Mononuclear cell (primary cell): ENCODE results near the gene NRIP3. TPM values are rescaled to one million over a fixed set of nuclear protein-coding genes. Genes with fewer than 3 reads are reported as not detected.
A peak's percentile ranks its signal among the peaks of the same experiment; 100 is the strongest.
"Not testable (repeated sequence)": the region's sequence is repeated elsewhere in the genome, so short reads cannot be mapped to it uniquely, and the experiment has no call there.

Experiments
- H3K27me3 ChIP-seq: 2 replicates; pipeline ENCODE4 v1.6.0; 2011; ENCODE audit warnings: low read length, control low read depth; ENCODE audit not compliant: insufficient read depth
- H3K4me1 ChIP-seq: 2 replicates; pipeline ENCODE4 v1.5.1; 2011; ENCODE audit warnings: mild to moderate bottlenecking, low read length, control low read depth; ENCODE audit not compliant: insufficient read depth
- H3K4me3 ChIP-seq: 2 replicates; pipeline ENCODE4 v1.5.1; 2011; ENCODE audit warnings: mild to moderate bottlenecking, low read length, moderate library complexity
- H3K9me3 ChIP-seq: 2 replicates; pipeline ENCODE4 v1.5.1; 2011; ENCODE audit warnings: low read depth, mild to moderate bottlenecking, control low read depth, low read length
- total RNA-seq: library from RNA; depleted of rRNA; stranded (reverse); fragments of >200 nt; gene quantifications from one replicate; pipeline ENCODE4 v1.2.3, GENCODE V29; 2012

NRIP3 gene
- total RNA-seq, 1 donor: 11.5 TPM

GRCh38 chr11:9025101-9025850 is 21.5 kb upstream of the NRIP3 start:
- Histone ChIP-seq H3K4me3 (no peak overlapping the region), H3K27me3 (no peaks in the 10 kb centered on the region), H3K4me1 (no peaks in the 10 kb centered on the region)

GRCh38 chr11:9022961-9023680 is 19.3 kb upstream of the NRIP3 start:
- Histone ChIP-seq H3K4me3 (no peak overlapping the region), H3K9me3 (no peaks in the 10 kb centered on the region), H3K27me3 (no peaks in the 10 kb centered on the region), H3K4me1 (no peaks in the 10 kb centered on the region)

More at GRCh38 chr11:9025101-9025850, 21.5 kb upstream of the NRIP3 start:
- no peaks in the 10 kb centered on the region for H3K9me3 ChIP-seq

- Histone ChIP-seq H3K4me1 (peaks cover 11% of the 10 kb centered on the region), H3K27me3 (no peaks in the 10 kb centered on the region), H3K4me3 (no peak overlapping the region), H3K9me3 (no peaks in the 10 kb centered on the region)
These were observed 17.1 kb upstream of the NRIP3 start for GRCh38 chr11:9020916-9021315.

GRCh38 chr11:9019861-9020260 is 16.1 kb upstream of the NRIP3 start:
- Histone ChIP-seq H3K9me3 (no peaks in the 10 kb centered on the region), H3K4me1 (peaks cover 11% of the 10 kb centered on the region), H3K27me3 (no peaks in the 10 kb centered on the region), H3K4me3 (no peak overlapping the region)

- Histone ChIP-seq H3K4me3 (no peak overlapping the region), H3K27me3 (no peaks in the 10 kb centered on the region), H3K9me3 (no peaks in the 10 kb centered on the region), H3K4me1 (peaks cover 11% of the 10 kb centered on the region)
These were observed 14.0 kb upstream of the NRIP3 start for GRCh38 chr11:9017773-9018172.

- H3K27me3 ChIP-seq: no peaks in the 10 kb centered on the region
- peaks cover 11% of the 10 kb centered on the region for H3K4me1 ChIP-seq
- no peak overlapping the region for H3K4me3 ChIP-seq
- H3K9me3 ChIP-seq: no peaks in the 10 kb centered on the region
These were observed 13.3 kb upstream of the NRIP3 start for GRCh38 chr11:9016916-9017642.

GRCh38 chr11:9015677-9016076 is 11.9 kb upstream of the NRIP3 start:
- Histone ChIP-seq H3K27me3 (no peaks in the 10 kb centered on the region), H3K4me3 (no peak overlapping the region), H3K4me1 (peaks cover 11% of the 10 kb centered on the region), H3K9me3 (no peaks in the 10 kb centered on the region)

- Histone ChIP-seq H3K4me3 (no peak overlapping the region), H3K9me3 (no peaks in the 10 kb centered on the region), H3K4me1 (peaks cover 11% of the 10 kb centered on the region), H3K27me3 (no peaks in the 10 kb centered on the region)
These were observed 11.0 kb upstream of the NRIP3 start for GRCh38 chr11:9014826-9015225.

GRCh38 chr11:9013373-9013772 is 9.6 kb upstream of the NRIP3 start:
- Histone ChIP-seq H3K4me1 (peaks cover 11% of the 10 kb centered on the region), H3K9me3 (no peaks in the 10 kb centered on the region), H3K27me3 (no peaks in the 10 kb centered on the region), H3K4me3 (no peak overlapping the region)

- not testable (repeated sequence) for H3K4me1 ChIP-seq
These were observed 5.7 kb upstream of the NRIP3 start for GRCh38 chr11:9009538-9009937.

GRCh38 chr11:9008661-9009060 is 4.9 kb upstream of the NRIP3 start:
- H3K9me3 ChIP-seq: no peaks in the 10 kb centered on the region
- H3K4me3 ChIP-seq: no peak overlapping the region
- peaks cover 11% of the 10 kb centered on the region for H3K4me1 ChIP-seq
- H3K27me3 ChIP-seq: peaks cover 13% of the 10 kb centered on the region

More at GRCh38 chr11:9009538-9009937, 5.7 kb upstream of the NRIP3 start:
- H3K27me3 ChIP-seq: peaks cover 10% of the 10 kb centered on the region
- not testable (repeated sequence) for H3K9me3 ChIP-seq, H3K4me3 ChIP-seq

GRCh38 chr11:9008011-9008550 is 4.3 kb upstream of the NRIP3 start:
- peaks cover 17% of the 10 kb centered on the region for H3K4me1 ChIP-seq
- H3K4me3 ChIP-seq: no peak overlapping the region
- H3K27me3 ChIP-seq: peaks cover 19% of the 10 kb centered on the region
- H3K9me3 ChIP-seq: no peaks in the 10 kb centered on the region

- Histone ChIP-seq H3K4me3 (no peak overlapping the region), H3K4me1 (peaks cover 38% of the 10 kb centered on the region), H3K27me3 (peaks cover 48% of the 10 kb centered on the region), H3K9me3 (no peaks in the 10 kb centered on the region)
These were observed 1.3 kb upstream of the NRIP3 start for GRCh38 chr11:9005087-9005486.

GRCh38 chr11:9004183-9004926 is 554 bp upstream of the NRIP3 start:
- Histone ChIP-seq H3K9me3 (no peaks in the 10 kb centered on the region), H3K4me3 (peak overlapping the region; percentile 27), H3K27me3 (peaks cover 55% of the 10 kb centered on the region), H3K4me1 (peaks cover 38% of the 10 kb centered on the region)
